ENCODE data around the gene PEX13. TPM values are rescaled to one million over a fixed set of nuclear protein-coding genes. Genes with fewer than 3 reads are reported as not detected.

Gene PEX13
- total RNA-seq, 1 experiment from 2014 or later: 20.4 TPM

- Mint-ChIP-seq H3K9me3 (no peaks in the 10 kb centered on the region), H3K36me3 (no peaks in the 10 kb centered on the region), H3K4me1 (no peaks in the 10 kb centered on the region), H3K27me3 (ENCODE audit: low read depth) (no peaks in the 10 kb centered on the region), H3K27ac (no peak overlapping the region), H3K4me3 (no peak overlapping the region)
- ChIA-PET POLR2A (no interaction called here), CTCF (interaction anchor here (0.6 to 1.3 kb wide), 2 partner anchors 22 to 95 kb away, joined by 3 read pairs; no protein-coding TSS in a partner anchor)
- DNase-seq (ENCODE audit: low spot score) (no peak), ATAC-seq (no peak)
- TF ChIP-seq MLX (CRISPR knock-in tag; IDR thresholded peaks at IDR 0.05) (no peak), CTCF (IDR thresholded peaks at IDR 0.05) (no peak), PRRX2 (CRISPR knock-in tag; IDR thresholded peaks at IDR 0.05) (no peak), AR (CRISPR knock-in tag; IDR thresholded peaks at IDR 0.05) (no peak), OVOL2 (CRISPR knock-in tag; IDR thresholded peaks at IDR 0.05; ENCODE audit: borderline replicate concordance) (no peak), AFF4 (CRISPR knock-in tag; IDR thresholded peaks at IDR 0.05; ENCODE audit: borderline replicate concordance) (no peak), E2F1 (CRISPR knock-in tag; IDR thresholded peaks at IDR 0.05) (no peak), ATF3 (CRISPR knock-in tag; conservative IDR thresholded peaks at IDR 0.05) (no peak), NR1H2 (CRISPR knock-in tag; IDR thresholded peaks at IDR 0.05) (no peak), TP53 (CRISPR knock-in tag; IDR thresholded peaks at IDR 0.05) (no peak), SMAD3 (CRISPR knock-in tag; IDR thresholded peaks at IDR 0.05; ENCODE audit: borderline replicate concordance) (no peak), RELA (CRISPR knock-in tag; IDR thresholded peaks at IDR 0.05; ENCODE audit: borderline replicate concordance) (no peak), ESRRA (CRISPR knock-in tag; IDR thresholded peaks at IDR 0.05; ENCODE audit: borderline replicate concordance) (no peak), ATF1 (CRISPR knock-in tag; IDR thresholded peaks at IDR 0.05) (no peak), HMGXB4 (CRISPR knock-in tag; IDR thresholded peaks at IDR 0.05) (no peak), E2F5 (CRISPR knock-in tag; IDR thresholded peaks at IDR 0.05) (no peak), NR2C2 (CRISPR knock-in tag; IDR thresholded peaks at IDR 0.05) (no peak)
Measured at GRCh38 chr2:60977562-60977895, 40.0 kb upstream of the PEX13 start.

Data from WTC11 (cell line).